Endometrial microvascular endothelial cells (primary cell): ENCODE measurements around the gene HLCS. TPM values are rescaled to one million over a fixed set of nuclear protein-coding genes. Genes with fewer than 3 reads are reported as not detected.
"Not testable (repeated sequence)": the region's sequence is repeated elsewhere in the genome, so short reads cannot be mapped to it uniquely, and the experiment has no call there.

ENCODE experiments used
- in situ Hi-C: cut with HindIII; loops from 2 replicates; pipeline ENCODE4 v1.10.0; 2017; ENCODE audit warnings: low sequenced_read_pairs, low pct_unique_long_range_greater_than_20kb; ENCODE audit errors: inconsistent ontology term
- total RNA-seq: library from RNA; depleted of rRNA; stranded (reverse); fragments of >200 nt; gene quantifications from one replicate; pipeline ENCODE4 v1.2.3, GENCODE V29; 2015; ENCODE audit errors: inconsistent ontology term

HLCS gene
- total RNA-seq, 1 donor from 2014 or later, result 29.3 TPM

DNA sequence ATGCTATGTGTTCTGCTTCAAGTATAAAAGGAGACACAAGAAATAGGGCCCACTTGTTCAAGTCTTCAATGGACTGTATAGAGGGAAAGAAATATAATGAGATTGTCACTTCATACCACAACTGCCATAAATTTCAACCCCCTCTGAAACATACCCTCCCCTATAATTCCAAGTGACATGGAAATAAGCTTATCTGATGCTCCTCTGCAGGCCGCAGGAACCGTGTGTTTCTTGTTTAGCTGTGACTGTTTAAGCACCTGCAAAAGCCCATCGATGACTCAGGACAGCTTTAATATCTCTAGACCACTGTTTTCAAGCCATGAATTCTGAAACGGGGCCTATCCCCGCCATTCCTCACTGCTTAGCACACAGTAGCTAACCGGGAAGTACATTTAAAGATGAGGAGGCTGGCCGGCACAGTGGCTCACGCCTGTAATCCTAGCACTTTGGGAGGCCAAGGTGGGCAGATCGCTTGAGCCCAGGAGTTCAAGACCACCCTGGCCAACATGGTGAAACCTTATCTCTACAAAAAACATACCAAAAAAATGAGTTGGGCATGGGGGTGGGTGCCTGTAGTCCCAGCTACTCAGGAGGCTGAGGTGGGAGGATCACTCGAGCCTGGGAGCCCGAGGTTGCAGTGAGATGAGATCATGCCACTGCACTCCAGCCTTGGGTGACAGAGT lies 4.2 kb downstream of the HLCS start:
- in situ Hi-C loops, result no loop called here

DNA sequence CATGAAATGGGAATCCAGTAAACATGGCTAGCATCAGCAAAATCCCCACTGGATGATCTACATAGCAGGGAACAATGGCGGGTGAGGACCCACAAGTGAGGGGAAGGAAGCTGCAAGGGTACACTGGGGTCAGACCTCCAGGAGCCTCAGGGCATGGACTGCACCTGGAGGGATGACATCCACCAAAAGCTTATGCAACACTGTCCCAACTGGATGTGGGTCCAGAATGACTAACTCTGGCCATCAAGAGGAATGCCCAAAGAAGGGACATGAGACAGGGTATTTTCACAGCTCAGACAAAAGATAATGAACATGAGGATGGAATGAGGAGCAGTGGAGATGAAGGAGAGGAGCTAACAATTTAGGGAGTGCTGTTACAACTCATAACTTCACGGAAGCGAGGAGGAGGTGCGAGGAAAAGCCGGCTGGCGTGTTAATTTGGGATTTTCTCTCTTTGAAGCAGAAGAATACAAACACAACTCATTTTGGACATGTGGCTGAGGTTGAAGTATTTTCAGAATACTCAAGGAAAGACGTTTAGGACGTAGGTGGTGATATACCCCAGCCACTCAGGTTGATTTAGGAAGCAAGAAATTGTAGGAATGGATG lies 5.7 kb downstream of the HLCS start:
- in situ Hi-C loops, result no loop called here

DNA sequence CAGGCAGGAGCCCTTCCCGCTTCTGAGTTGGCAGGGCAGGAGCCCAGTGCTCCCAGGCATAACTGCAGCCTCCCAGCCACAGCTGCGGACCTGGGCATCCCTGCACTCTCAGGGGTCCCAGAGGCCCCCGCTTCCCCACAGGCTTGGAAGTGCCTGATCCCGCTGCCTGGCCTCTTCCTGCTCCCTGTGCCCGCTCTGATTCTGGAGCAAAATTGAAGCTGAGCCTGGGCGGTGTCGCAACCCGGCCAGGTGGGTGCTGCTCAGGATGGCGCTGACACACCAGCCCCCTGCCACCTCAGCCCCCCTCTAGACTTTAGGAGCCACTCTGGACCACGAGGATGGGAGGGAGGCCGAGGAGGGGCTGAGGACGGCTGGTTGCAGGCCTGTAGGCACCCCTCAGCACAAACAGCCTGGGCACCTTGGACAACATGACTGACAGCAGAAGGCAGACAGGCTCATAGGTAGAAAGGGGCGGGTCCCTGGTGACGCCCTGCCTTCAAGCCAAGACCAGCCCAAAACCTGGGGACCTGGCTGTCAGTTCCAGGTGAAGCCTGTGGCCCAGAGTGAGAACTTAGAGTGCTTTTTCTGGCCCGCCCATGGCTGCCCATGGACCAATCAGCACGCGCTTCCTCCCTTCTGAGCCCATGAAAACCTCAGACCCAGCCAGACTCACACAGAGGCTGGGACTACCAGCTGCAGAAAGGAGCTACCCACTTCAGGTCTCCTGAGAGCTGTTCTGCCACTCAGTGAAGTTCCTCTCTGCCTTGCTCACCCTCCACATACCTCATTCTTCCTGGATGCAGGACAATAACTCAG lies 7.2 kb downstream of the HLCS start:
- in situ Hi-C loops, result no loop called here

DNA sequence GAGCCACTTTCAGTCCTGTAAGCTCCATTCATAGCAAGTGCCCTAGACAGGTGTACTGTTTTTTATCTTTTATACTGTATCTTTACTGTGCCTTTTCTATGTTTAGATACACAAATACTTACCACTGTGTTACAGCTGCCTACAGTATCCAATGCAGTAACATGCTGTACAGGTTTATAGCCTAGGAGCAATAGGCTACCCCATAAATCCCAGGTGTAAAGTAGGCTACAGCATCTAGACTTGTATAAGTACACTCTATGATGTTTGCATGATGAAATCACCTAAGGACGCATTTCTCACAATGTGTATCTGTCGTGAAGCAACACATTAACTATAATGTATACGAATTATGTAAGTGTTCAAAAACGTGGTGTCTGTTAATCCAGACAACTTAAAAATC lies 10.7 kb downstream of the HLCS start:
- in situ Hi-C loops, result no loop called here

DNA sequence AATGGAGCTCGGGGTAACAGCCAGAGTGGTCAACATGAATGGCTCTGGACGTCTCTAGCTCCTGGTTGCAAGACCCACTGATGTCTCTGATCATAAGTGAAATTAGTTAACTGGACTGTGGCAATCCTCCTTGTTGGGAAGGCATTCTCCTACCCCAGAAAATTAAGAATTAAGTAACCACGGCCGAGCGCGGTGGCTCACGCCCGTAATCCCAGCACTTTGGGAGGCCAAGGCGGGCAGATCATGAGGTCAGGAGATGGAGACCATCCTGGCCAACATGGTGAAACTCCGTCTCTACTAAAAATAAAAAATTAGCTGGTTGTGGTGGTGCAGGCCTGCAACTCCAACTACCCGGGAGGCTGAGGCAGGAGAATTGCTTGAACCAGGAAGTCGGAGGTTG lies 14.1 kb downstream of the HLCS start:
- in situ Hi-C loops, result not testable (repeated sequence)

DNA sequence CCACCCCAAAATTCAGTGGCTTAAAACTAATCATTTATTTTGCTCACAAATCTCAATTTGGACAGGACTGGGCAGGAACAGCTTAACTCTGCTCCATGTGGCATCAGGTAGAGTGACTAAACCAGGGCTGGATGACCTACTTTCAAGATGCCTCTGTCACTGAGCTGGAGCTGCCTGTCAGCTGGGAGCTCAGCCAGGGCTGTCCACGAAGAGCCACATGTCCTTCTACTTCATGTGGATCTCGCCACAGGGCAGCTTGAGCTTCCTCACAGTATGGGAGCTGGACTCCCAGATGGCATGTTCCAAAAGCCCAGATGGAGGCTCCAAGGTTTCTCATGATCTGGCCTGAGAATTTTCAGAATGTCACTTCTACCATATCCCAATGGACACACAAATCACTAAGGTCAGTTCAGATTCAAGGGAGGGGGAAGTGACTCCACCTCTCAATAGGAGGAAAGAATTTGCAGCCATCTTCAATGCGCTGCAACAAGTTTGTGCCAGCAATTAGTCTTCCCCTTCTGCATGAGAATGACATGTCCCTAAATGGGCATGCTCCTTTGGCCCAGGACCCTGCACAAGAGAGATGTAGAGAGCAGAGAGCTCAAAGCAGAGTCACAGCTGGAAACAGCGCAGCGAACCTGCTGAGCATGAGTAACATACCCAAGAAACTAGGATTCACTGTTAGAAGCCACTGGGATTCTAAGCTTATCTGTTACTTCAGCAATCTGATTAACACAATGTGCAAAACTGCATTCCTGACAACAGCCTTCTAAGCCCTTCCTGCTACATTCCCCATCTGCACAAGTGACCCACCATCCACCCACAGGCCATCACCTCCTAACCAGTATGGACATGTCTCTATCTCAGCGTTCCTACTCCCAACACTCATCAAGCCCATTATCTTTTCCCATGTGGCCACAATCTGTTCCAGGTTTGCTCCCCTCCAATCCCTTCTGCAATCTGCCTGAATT lies 17.0 kb downstream of the HLCS start:
- in situ Hi-C loops, result no loop called here

DNA sequence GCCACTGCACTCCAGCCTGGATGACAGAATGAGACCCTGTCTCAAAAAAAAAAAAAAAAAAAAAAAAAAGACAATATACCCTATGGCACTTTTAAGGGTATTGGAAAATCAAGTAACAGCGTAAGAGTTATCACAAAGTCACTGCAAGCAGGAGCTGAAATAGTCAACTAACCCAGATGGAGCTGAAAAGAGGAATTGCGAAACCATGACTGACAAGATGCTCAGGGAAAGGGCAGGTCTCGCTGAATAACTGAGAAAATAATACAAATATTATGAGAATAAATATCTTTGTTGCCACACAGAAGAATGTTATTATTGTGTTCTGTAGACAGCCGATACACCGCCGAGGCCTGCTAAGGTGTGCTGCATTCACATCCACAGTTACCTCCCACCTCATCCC lies 17.8 kb downstream of the HLCS start:
- in situ Hi-C loops, result no loop called here

DNA sequence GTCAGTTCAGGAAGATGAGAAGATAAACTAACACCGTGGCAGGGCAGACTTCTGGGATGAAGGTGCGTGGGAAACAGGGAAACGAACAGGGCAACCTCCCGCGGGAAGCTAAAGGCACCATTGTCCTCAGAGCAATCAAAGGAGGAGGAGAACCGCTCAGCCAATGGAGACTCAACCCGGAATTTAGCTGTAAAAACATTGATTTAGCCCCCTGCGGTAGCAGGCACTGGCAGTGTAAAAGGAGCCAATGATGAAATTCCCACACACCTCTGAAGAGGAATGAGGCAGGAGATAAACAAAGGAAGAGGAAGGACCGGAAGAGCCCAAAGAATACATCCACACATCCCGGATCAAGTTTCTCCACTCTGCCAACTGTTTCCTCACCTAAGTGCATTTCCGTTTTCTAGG lies 19.5 kb downstream of the HLCS start:
- in situ Hi-C loops, result no loop called here

DNA sequence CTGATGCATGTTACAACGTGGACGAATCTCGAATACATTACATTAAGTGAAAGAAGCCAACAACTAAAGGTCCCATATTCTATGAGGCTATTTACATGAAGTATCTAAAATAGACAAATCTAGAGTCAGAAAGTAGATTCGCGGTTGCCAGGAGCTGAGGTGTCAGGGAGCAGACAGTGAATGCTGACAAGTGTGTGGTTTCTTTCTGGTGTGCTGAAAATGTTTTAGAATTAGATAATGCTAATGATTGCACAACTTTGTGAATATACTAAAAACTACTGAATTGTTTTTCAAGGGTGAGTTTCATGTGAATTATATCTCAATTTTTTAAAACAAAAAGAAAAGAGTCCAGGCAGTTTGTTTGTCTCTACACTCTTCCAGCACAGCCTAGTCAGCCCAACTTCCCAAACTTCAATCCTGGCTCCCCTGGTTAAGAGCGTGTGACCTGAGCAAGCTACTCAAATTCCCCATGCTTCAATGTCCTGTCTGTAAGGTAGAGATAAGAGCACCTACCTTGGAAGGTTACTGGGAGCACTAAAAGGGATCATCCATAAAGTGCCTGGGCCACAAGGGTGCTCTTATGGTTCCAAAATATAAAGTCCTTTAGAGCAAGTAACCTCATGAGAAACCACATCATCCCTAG lies 20.9 kb downstream of the HLCS start:
- in situ Hi-C loops, result no loop called here

DNA sequence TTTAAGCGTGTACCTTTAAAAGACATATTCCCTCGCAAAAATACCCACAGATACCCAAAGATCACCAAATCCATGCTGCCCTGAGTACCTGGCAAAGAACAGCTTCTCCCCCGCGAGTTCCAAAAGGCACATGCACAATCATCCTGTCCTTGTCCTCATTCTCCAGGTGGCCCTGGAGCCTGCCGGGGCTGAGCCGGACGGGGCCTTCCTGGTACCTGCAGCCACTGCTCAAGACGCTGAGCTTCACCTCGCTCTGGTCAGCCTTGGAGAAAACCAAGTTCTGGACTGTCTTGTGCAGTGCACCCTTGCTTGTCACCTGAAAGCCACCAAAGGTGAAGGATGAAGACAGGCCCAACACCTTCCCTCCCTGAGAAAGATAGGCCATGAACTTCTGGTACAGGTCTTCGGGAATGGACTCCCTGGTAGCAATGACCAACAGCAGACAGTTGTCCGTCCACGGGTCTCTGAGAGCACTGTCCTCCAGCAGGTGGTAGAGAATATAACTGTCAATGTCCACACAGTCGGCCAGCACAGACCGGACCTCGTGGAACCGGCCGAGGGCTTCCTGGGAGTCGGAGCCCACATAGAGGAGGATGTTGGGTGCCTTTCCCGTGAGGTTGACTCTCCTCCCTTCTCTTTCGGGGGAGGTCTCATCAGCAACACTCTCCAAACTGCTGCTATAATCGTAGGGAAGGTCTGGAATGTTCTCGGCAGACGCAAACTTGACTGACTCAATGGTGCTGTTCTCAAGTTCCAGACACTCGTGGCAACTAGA lies 29.9 kb downstream of the HLCS start:
- in situ Hi-C loops, result no loop called here

DNA sequence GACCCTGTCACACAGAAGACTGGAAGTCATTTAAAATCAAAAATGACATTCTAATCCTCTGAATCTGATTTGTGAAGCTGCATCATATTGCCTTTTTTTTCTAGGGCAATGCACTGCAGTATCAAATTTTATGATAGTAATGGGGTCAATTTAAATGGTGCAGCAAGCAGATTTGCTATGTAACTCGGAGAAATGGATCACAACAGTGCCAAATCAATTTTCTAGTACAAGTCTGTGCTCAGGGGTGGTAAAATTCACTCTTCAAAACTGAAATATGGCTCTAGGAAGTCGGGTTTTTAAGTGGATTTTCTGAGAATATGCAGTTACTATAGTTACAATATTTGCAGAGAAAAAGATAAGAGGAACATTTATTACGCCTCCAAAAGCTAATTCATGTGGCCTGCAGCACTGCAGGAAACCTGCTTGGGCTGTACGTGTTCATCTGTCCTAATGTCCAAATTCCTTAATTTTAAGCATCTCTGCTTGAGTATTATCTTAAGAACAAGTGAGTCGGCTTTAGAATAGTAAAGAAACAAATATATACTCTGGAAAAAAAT lies 31.5 kb downstream of the HLCS start:
- in situ Hi-C loops, result no loop called here

DNA sequence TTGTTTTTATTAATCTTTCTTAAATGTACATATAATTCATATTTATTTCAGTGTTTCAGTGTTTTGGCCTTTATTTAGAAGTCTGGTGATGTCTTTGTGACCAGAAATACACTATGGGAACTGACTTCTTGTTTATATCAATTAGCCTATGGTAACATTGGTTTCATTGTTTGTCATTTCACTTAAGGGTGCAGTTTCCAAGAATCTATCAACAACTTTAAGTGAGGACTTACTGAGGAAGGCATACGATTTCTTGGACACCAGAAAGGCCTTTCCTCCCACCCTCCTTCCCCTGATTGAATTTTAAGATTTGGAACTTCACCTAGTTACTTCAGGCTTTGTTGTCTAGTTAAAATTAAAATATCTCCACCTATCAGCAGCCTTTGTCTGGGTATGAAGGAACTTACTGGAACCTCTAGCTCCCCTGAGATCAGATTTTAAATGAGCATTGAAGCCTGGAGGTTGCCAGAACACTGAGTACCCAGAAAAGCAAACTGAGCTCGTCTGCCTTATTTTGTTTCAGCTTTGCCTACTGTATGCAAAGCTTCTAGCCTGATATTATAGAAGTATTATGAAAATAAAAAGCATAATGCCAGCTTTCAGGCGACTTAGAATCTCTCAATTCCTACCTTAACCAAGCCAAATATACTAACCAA lies 34.2 kb downstream of the HLCS start:
- in situ Hi-C loops, result no loop called here

DNA sequence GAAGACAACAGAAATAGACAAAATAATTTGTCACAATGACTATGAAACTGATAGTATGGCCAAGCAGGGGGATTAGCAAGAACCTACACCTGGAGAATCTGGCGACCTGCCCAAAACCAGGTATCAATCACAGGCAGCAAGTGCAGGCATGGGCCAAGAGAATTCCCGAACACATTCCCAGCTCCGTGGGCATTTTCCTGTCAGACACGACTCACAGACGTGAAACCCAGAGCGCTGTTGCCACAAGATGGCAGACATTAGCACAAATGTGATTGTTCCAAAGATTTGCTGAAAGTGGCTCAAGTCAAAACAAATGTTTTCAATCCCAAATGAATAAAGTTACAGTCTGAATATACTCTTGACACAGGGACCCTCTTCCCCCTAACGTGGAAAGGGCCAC lies 36.8 kb downstream of the HLCS start:
- in situ Hi-C loops, result no loop called here

DNA sequence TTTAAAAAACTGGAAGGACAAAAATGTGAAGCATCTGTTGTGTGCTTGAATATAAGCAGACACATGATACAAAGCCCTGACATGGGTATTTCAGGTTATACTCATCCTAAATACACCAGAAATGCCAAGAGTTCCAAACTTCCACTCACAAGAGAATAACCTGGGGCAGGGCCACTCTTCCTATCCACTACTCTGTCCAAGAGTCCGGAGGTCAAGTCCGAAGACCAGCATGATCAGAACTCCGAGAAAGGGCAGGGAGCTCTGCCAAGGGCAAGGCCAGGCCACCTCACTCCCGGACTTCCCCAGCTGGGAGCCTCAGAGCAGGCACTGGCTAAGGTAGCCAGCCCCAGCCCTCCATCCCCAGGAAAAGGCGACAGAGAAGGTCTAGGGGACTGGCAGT lies 37.5 kb downstream of the HLCS start:
- in situ Hi-C loops, result no loop called here

DNA sequence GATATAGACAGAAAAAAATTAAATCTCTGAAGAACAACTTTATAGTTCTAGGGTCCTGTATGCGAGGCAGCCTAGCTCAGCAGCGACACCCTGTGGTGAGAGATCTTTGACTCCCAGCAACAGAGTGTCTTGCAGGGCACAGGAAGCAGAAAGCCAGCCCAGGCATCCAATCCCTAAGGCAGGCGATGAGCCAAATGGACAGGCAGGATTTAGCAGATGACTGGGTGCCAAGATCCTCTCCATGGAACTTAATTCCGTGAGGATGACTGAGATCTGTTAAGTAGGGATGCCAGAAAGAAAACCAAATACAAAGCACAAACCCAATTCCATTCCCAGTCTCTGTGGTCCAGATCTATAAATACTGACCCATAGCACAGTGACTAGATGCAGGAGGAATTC lies 38.8 kb downstream of the HLCS start:
- in situ Hi-C loops, result no loop called here

DNA sequence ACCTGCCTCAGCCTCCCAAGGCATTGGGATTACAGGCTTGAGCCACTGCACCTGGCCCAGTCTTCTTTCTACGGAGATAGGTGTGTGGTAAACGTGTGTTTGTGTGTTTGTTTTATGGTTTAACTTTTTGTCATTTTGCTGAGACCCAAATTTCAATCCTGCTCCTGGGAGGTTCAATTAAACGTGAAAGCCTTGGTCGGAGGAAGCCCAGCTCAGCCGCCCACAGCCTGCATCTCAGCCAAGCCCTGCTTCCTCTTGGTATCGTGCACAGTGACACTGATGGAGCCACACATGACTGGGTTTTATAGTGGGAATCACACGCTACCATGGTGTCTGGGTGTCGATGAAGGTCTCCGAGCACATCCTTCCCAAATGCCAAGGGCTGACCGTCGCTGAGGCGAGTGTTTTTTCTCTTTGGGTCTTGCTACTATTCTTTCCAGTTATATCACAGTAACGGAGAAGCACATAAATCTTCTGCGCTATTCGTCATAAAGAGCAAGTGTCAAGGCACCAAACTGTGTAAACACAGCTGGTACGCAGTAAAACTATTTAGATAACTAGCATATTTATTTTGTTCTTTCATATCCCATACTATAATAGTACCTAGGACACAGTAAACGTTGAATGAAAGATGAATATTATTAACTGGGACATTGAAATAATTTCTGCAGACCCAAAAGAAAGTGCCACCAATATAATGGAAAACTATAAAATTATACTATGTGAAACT lies 39.3 kb downstream of the HLCS start:
- in situ Hi-C loops, result no loop called here

DNA sequence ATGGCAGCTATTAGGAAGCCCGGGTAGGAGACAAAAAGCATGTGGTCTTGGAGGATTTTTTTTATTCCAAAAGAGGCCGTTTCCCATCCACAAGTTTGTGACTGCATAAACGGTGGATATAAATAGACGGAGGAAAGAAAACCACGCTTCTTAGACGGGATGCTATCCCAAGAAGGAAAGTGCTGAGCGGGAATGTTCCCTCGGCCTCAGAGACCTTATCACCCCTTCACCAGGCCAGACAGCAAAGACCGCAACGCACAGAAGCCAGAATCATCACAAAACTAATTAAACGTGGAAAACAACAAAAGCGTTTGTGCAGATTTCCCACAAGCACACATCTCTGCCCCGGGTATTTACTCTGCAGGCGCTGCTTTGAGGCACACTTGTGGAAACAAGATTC lies 43.2 kb downstream of the HLCS start:
- in situ Hi-C loops, result no loop called here
